ENCODE results near the gene EIF3I. TPM values are rescaled to one million over a fixed set of nuclear protein-coding genes. Genes with fewer than 3 reads are reported as not detected.

The EIF3I gene
- total and polyA plus RNA-seq, 2 of the 8 experiments (the other 6 are each of a cell fraction or from before 2014, with no cell fraction given), result 247 to 346 TPM

DNA sequence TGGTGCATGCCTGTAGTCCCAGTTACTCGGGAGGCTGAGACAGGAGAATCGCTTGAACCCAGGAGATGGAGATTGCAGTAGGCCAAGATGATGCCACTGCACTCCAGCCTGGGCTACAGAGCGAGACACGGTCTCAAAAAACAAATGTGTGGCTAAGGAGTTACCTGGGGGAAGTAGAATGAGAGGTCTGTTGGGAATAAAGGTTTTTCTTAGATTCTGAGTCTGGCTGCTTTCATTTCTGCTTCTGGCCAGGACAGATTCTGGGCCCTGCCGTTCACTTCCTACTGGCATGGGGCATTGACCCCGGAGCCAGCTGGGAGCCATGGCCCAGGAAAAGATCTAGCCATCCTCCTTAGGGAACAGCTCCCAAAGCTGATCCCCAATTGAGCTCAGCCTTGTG, 13.7 kb upstream of the EIF3I start:
- H3K4me1 ChIP-seq (replicated peaks in 1 of 4; ENCODE audit: control insufficient read depth in 3 of 4, insufficient read depth in 4 of 4, low read length in 3 of 4), result peaks cover 0 to 10% (median 2%) of the 10 kb centered on the region in 4 experiments; a peak in 2 of 7 replicates
- TF ChIP-seq BCL11A (IDR thresholded peaks at IDR 0.05; ENCODE audit: low read depth in 2 of 2, low read length in 2 of 2), result no peak
- no peak overlapping the region for H3K9ac ChIP-seq (replicated peaks in 1 of 4; ENCODE audit: extremely low read depth in 1 of 4, low read depth in 3 of 4, low read length in 3 of 4)
- no peak overlapping the region for H3K4ac ChIP-seq (replicated peaks; ENCODE audit: insufficient read length, low read depth, low read length)
- POLR2A ChIA-PET (ENCODE audit: partially characterized antibody), result interaction anchor here (0.6 to 8.9 kb wide), 7 partner anchors 10 to 194 kb away, joined by 3 to 91 read pairs (median 3); partner anchors contain the start of genes CCDC28B, EIF3I and TMEM234
- H3K56ac ChIP-seq (replicated peaks; ENCODE audit: insufficient read length, low read depth, low read length), result no peak overlapping the region
- H2BK5ac ChIP-seq (ENCODE audit: low read depth, low read length), result no peak overlapping the region
- no peaks in the 10 kb centered on the region for H3K9me3 ChIP-seq (ENCODE audit: insufficient read depth in 2 of 2, low read depth in 1 of 2, low read length in 1 of 2)
- H3K4me2 ChIP-seq (ENCODE audit: insufficient read depth in 1 of 2, low read depth in 2 of 2, low read length in 2 of 2), result no peak overlapping the region
- no peak overlapping the region for H4K5ac ChIP-seq (ENCODE audit: insufficient read length, low read depth, low read length)
- peaks cover 2% of the 10 kb centered on the region; the same call in 1 of the 2 replicates for H3K79me1 ChIP-seq (ENCODE audit: low read depth, low read length)
- H4K8ac ChIP-seq (ENCODE audit: extremely low read depth, insufficient read depth, low read length), result no peak overlapping the region
- H2BK12ac ChIP-seq (ENCODE audit: low read depth, low read length), result no peak overlapping the region
- no peak overlapping the region for H2AK5ac ChIP-seq (ENCODE audit: low read depth, low read length)
- H4K20me1 ChIP-seq (replicated peaks in 1 of 2; ENCODE audit: control insufficient read depth in 1 of 2, insufficient read depth in 2 of 2, low read length in 2 of 2), result peaks cover 0 to 2% of the 10 kb centered on the region in 2 experiments
- H2BK20ac ChIP-seq (ENCODE audit: low read length), result no peak overlapping the region
- no peaks in the 10 kb centered on the region; a peak in 1 of 8 replicates for H3K36me3 ChIP-seq (ENCODE audit: control insufficient read depth in 2 of 4, insufficient read depth in 4 of 4, low read length in 3 of 4)
- no peak overlapping the region for H3K18ac ChIP-seq (ENCODE audit: extremely low read depth, low read length)
- H2BK120ac ChIP-seq (replicated peaks; ENCODE audit: low read depth, low read length), result no peak overlapping the region
- H3K27ac ChIP-seq (ENCODE audit: low read depth, low read length), result no peak overlapping the region
- H3K4me3 ChIP-seq (ENCODE audit: extremely low read depth in 1 of 4, insufficient read depth in 2 of 4, low read depth in 3 of 4, low read length in 4 of 4), result no peak overlapping the region
- H3K27me3 ChIP-seq (replicated peaks in 1 of 4; ENCODE audit: control insufficient read depth in 3 of 4, extremely low read depth in 1 of 4, insufficient read depth in 3 of 4, low read length in 3 of 4), result peaks cover 0 to 4% (median 2%) of the 10 kb centered on the region in 4 experiments; a peak in 3 of 7 replicates
- CTCF ChIA-PET (ENCODE audit: partially characterized antibody), result interaction anchor here (0.5 to 4.5 kb wide), 6 partner anchors 8 to 135 kb away, joined by 3 to 25 read pairs (median 4); partner anchors contain the start of gene TMEM39B
- WGBS, 2 experiments (ENCODE audit: extremely low coverage in 1 of 2, insufficient coverage in 1 of 2, insufficient read length in 1 of 2, insufficient replicate concordance in 2 of 2, low coverage in 1 of 2, low lambda C conversion rate in 2 of 2, missing lambda C conversion rate in 1 of 2), result 95% methylated on average over 6 of the region's 6 CpGs; no CpG with 5 or more reads in 1 of the 2 experiments
- DNase-seq (ENCODE audit: low read depth in 1 of 2, low spot score in 2 of 2) (no peak), FAIRE-seq (no peak)
- no peak overlapping the region for H3K23ac ChIP-seq (ENCODE audit: insufficient read length)
- no peaks in the 10 kb centered on the region for H3K79me2 ChIP-seq (ENCODE audit: control insufficient read depth in 1 of 2, insufficient read depth in 2 of 2, low read length in 2 of 2)
- H2BK15ac ChIP-seq (ENCODE audit: low read length), result no peak overlapping the region
- H3K23me2 ChIP-seq (ENCODE audit: low read depth, low read length), result peaks cover 8% of the 10 kb centered on the region; the same call in 1 of the 2 replicates
- H4K91ac ChIP-seq (replicated peaks; ENCODE audit: insufficient read length, low read length), result no peak overlapping the region
- H3K14ac ChIP-seq (ENCODE audit: insufficient read length), result no peak overlapping the region
- H2AFZ ChIP-seq (ENCODE audit: low read length), result no peak overlapping the region
